Activated CD8-positive, alpha-beta memory T cell treated with anti-CD3 and anti-CD28 coated beads, Interleukin-2, amount 10 ng/mL, durations not matched to agents 7 days and 5 days (primary cell): ENCODE measurements around the gene RABGAP1L. TPM values are rescaled to one million over a fixed set of nuclear protein-coding genes. Genes with fewer than 3 reads are reported as not detected.

Experiments
- ATAC-seq: fragments of 150-1000 bp; cut with Tn5 transposase; one replicate; pipeline ENCODE4 v1.10.0; 2021; ENCODE audit warnings: moderate library complexity
- CTCF ChIA-PET: fragments of 350-600 bp; sonication (Branson Sonifier 250); formaldehyde crosslinking; loops from one replicate; lab custom pipeline; 2021; ENCODE audit warnings: antibody characterized with exemption; lab: Charles Lee
- DNase-seq: peaks from one replicate; pipeline ENCODE4 v3.0.0-alpha.2; 2020
- H3K27ac Mint-ChIP-seq: one replicate; pipeline ENCODE4 v1.8.0; 2021; ENCODE audit warnings: mild to moderate bottlenecking, mixed read lengths
- H3K27me3 Mint-ChIP-seq: one replicate; pipeline ENCODE4 v1.8.0; 2021; ENCODE audit warnings: mixed read lengths
- H3K36me3 Mint-ChIP-seq: one replicate; pipeline ENCODE4 v1.8.0; 2021; ENCODE audit warnings: mild to moderate bottlenecking, mixed read lengths
- H3K4me1 Mint-ChIP-seq: one replicate; pipeline ENCODE4 v1.8.0; 2021; ENCODE audit warnings: mixed read lengths
- H3K4me3 Mint-ChIP-seq: one replicate; pipeline ENCODE4 v1.8.0; 2021; ENCODE audit warnings: mild to moderate bottlenecking, moderate library complexity, mixed read lengths
- H3K9me3 Mint-ChIP-seq: one replicate; pipeline ENCODE4 v1.8.0; 2022; ENCODE audit warnings: low read depth, mixed read lengths
- total RNA-seq, 2 experiments: library from RNA; stranded (reverse); gene quantifications; one replicate each; pipeline ENCODE4 v1.2.3, GENCODE V29; 2021

Gene RABGAP1L
- total RNA-seq, 2 experiments from 2014 or later = 60.5 to 83.5 TPM

- Mint-ChIP-seq H3K27me3 (no peaks in the 10 kb centered on the region), H3K4me1 (no peaks in the 10 kb centered on the region), H3K27ac (no peak overlapping the region), H3K4me3 (no peak overlapping the region), H3K9me3 (no peaks in the 10 kb centered on the region), H3K36me3 (no peaks in the 10 kb centered on the region)
- CTCF ChIA-PET = interaction anchor here (0.7 to 3.2 kb wide), 9 partner anchors 9 to 487 kb away, joined by 3 to 17 read pairs (median 4); no protein-coding TSS in a partner anchor
- DNase-seq = no peak
- no peak for ATAC-seq
These were observed 584.6 kb downstream of the RABGAP1L start for GRCh38 chr1:174743654-174744561.

- no peaks in the 10 kb centered on the region for H3K27me3 Mint-ChIP-seq
These were observed 585.6 kb downstream of the RABGAP1L start for GRCh38 chr1:174744886-174745285.

GRCh38 chr1:174746024-174746808 lies 586.9 kb downstream of the RABGAP1L start:
- Mint-ChIP-seq H3K27ac (no peak overlapping the region), H3K4me3 (no peak overlapping the region), H3K9me3 (no peaks in the 10 kb centered on the region), H3K27me3 (no peaks in the 10 kb centered on the region), H3K36me3 (no peaks in the 10 kb centered on the region), H3K4me1 (no peaks in the 10 kb centered on the region)
- ATAC-seq (no peak), DNase-seq (no peak)
- CTCF ChIA-PET = interaction anchor here (0.7 to 3.2 kb wide), 3 partner anchors 253 to 483 kb away, joined by 3 to 17 read pairs (median 4); no protein-coding TSS in a partner anchor

More at GRCh38 chr1:174744886-174745285, 585.6 kb downstream of the RABGAP1L start:
- Mint-ChIP-seq H3K4me3 (no peak overlapping the region), H3K36me3 (no peaks in the 10 kb centered on the region), H3K4me1 (no peaks in the 10 kb centered on the region), H3K9me3 (no peaks in the 10 kb centered on the region), H3K27ac (no peak overlapping the region)
- no peak for DNase-seq
- CTCF ChIA-PET = interaction anchor here (1.1 to 3.2 kb wide), 3 partner anchors 12 to 488 kb away, joined by 4 to 17 read pairs (median 4); no protein-coding TSS in a partner anchor
- no peak for ATAC-seq

- H3K4me3 Mint-ChIP-seq = no peak overlapping the region
- H3K27ac Mint-ChIP-seq = no peak overlapping the region
- CTCF ChIA-PET = interaction anchor here (1.2 to 4.8 kb wide), 3 partner anchors 9 to 485 kb away, joined by 4 to 24 read pairs (median 7); no protein-coding TSS in a partner anchor
- DNase-seq (no peak), ATAC-seq (no peak)
- no peaks in the 10 kb centered on the region for H3K4me1 Mint-ChIP-seq
- no peaks in the 10 kb centered on the region for H3K9me3 Mint-ChIP-seq
- no peaks in the 10 kb centered on the region for H3K27me3 Mint-ChIP-seq
- no peaks in the 10 kb centered on the region for H3K36me3 Mint-ChIP-seq
These were observed 588.3 kb downstream of the RABGAP1L start for GRCh38 chr1:174747613-174748012.

DNA sequence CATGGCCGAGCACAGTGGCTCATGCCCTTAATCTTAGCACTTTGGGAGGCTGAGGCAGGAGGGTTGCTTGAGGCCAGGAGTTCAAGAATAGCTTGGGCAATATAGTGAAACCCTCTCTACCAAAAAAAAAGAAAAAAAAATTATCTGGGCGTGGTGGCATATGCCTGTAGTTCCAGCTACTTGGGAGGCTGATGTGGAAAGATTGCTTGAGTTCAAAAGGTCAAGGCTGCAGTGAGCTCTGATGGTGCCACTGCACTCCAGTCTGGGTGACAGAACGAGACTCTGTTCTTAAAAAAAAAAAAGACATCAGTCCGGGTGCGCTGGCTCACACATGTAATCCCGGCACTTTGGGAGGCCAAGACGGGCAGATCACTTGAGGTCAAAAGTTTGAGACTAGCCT lies 589.3 kb downstream of the RABGAP1L start:
- no peaks in the 10 kb centered on the region for H3K4me1 Mint-ChIP-seq
- DNase-seq = no peak
- no peak overlapping the region for H3K4me3 Mint-ChIP-seq
- no peak overlapping the region for H3K27ac Mint-ChIP-seq
- no peaks in the 10 kb centered on the region for H3K36me3 Mint-ChIP-seq
- ATAC-seq = no peak
- CTCF ChIA-PET = interaction anchor here (0.7 to 4.8 kb wide), 3 partner anchors 9 to 486 kb away, joined by 3 to 24 read pairs (median 4); no protein-coding TSS in a partner anchor
- no peaks in the 10 kb centered on the region for H3K27me3 Mint-ChIP-seq
- no peaks in the 10 kb centered on the region for H3K9me3 Mint-ChIP-seq

DNA sequence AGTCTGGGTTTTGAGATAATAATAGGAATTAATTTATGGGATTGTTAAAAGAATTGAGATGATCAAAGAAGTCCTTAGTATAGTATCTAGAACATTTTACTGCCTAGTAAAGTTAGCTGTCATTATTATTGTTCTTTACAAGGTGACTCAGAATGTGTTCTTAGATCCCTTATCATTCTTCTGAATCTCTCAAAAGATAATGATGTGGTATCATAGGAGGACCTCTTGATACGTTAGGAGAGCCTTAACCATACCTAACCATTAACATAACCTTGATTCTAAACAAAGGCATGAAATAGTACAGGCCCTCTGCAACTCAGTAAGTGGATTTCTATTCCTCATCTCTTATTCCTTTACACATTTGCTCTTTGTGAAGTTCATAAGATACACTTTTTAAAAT lies 593.8 kb downstream of the RABGAP1L start:
- Mint-ChIP-seq H3K27ac (no peak overlapping the region), H3K4me3 (no peak overlapping the region), H3K4me1 (no peaks in the 10 kb centered on the region), H3K36me3 (peaks cover 2% of the 10 kb centered on the region), H3K27me3 (no peaks in the 10 kb centered on the region), H3K9me3 (no peaks in the 10 kb centered on the region)
- no peak for ATAC-seq
- DNase-seq = no peak
- CTCF ChIA-PET = no interaction called here

- Mint-ChIP-seq H3K4me1 (no peaks in the 10 kb centered on the region), H3K9me3 (no peaks in the 10 kb centered on the region), H3K36me3 (peaks cover 6% of the 10 kb centered on the region), H3K4me3 (no peak overlapping the region), H3K27me3 (no peaks in the 10 kb centered on the region), H3K27ac (no peak overlapping the region)
- ATAC-seq (no peak), DNase-seq (no peak)
- CTCF ChIA-PET = no interaction called here
These were observed 602.0 kb downstream of the RABGAP1L start for GRCh38 chr1:174761335-174761734.

- Mint-ChIP-seq H3K27ac (no peak overlapping the region), H3K27me3 (no peaks in the 10 kb centered on the region), H3K4me1 (no peaks in the 10 kb centered on the region), H3K9me3 (no peaks in the 10 kb centered on the region), H3K36me3 (peaks cover 6% of the 10 kb centered on the region), H3K4me3 (no peak overlapping the region)
- no peak for ATAC-seq
- CTCF ChIA-PET = no interaction called here
- DNase-seq = no peak
These were observed 602.7 kb downstream of the RABGAP1L start for GRCh38 chr1:174761901-174762585.

DNA sequence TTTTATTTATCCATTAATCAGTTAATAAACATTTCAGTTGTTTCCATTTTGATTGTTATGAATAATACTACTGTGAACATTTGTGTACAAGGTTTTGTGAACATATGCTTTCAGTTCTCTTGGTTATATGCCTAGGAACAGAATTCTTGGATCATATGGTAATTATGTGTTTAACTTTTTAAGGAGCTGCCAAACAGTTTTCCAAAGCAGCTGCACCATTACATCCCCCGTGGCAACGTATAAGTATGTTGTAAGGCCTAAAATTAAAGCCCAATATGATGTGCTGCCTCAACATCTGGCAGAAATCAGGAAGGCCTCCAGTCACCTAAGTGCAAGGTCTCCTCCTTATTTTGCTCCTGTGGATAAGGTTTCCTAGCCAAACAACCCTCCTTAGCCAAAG lies 604.9 kb downstream of the RABGAP1L start:
- ATAC-seq = no peak
- H3K9me3 Mint-ChIP-seq = no peaks in the 10 kb centered on the region
- no peak overlapping the region for H3K27ac Mint-ChIP-seq
- no peak for DNase-seq
- H3K4me3 Mint-ChIP-seq = no peak overlapping the region
- H3K4me1 Mint-ChIP-seq = peaks cover 3% of the 10 kb centered on the region
- CTCF ChIA-PET = no interaction called here
- no peaks in the 10 kb centered on the region for H3K27me3 Mint-ChIP-seq
- peaks cover 1% of the 10 kb centered on the region for H3K36me3 Mint-ChIP-seq

DNA sequence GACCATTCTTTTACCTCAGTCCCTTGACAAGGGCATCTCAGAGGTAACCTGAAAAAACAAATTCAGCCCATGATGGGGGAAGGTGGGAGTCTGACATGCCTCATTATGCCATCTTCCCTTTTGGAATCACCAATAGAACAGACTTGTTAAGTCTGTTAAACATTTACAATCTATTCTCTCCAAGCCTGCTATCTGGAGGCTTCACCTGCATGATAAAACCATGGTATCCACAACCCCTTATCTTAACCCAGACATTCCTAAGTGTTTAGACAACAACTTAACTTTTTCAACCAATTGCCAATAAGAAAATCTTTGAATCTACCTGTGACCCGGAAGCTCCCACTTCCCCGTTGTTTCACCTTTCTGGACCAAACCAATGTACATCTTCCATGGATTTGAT lies 607.4 kb downstream of the RABGAP1L start:
- Mint-ChIP-seq H3K4me3 (no peak overlapping the region), H3K36me3 (no peaks in the 10 kb centered on the region), H3K4me1 (peaks cover 4% of the 10 kb centered on the region), H3K27me3 (no peaks in the 10 kb centered on the region), H3K9me3 (no peaks in the 10 kb centered on the region), H3K27ac (no peak overlapping the region)
- CTCF ChIA-PET = no interaction called here
- DNase-seq (no peak), ATAC-seq (no peak)

GRCh38 chr1:174768516-174768915 lies 609.2 kb downstream of the RABGAP1L start:
- DNase-seq (no peak), ATAC-seq (no peak)
- no peaks in the 10 kb centered on the region for H3K27me3 Mint-ChIP-seq
- H3K4me1 Mint-ChIP-seq = peaks cover 4% of the 10 kb centered on the region
- H3K36me3 Mint-ChIP-seq = no peaks in the 10 kb centered on the region
- H3K4me3 Mint-ChIP-seq = no peak overlapping the region
- H3K9me3 Mint-ChIP-seq = no peaks in the 10 kb centered on the region
- CTCF ChIA-PET = no interaction called here
- no peak overlapping the region for H3K27ac Mint-ChIP-seq

DNA sequence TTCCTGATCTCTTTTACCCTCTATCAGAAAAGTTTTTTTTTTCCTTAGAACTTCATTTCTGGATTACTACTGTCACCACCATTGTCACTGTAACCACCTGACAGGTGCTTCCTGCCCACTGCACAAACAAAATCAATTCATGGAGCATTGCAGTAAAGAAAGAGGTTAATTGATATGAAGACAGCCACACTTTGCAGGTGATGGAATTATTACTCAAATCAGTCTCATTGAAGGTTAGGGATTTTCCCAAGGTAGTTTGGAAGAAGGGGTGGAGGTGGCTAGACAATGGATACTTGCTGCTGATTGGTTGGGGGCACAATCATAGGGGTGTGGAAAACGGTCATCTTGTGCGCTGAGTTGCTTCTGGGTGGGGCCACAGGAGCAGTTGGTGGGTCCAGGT lies 609.6 kb downstream of the RABGAP1L start:
- H3K9me3 Mint-ChIP-seq = no peaks in the 10 kb centered on the region
- ATAC-seq = no peak
- CTCF ChIA-PET = interaction anchor here (0.9 to 2.7 kb wide), 5 partner anchors 215 to 230 kb away, joined by 3 to 7 read pairs (median 4); no protein-coding TSS in a partner anchor

More for the DNA sequence above, 609.6 kb downstream of the RABGAP1L start:
- Mint-ChIP-seq H3K4me3 (no peak overlapping the region), H3K27ac (no peak overlapping the region), H3K36me3 (no peaks in the 10 kb centered on the region), H3K4me1 (peaks cover 4% of the 10 kb centered on the region), H3K27me3 (no peaks in the 10 kb centered on the region)
- no peak for DNase-seq
